ENCODE measurements around the gene WHAMM. TPM values are rescaled to one million over a fixed set of nuclear protein-coding genes. Genes with fewer than 3 reads are reported as not detected.

Gene WHAMM
- total RNA-seq, 1 donor from 2014 or later, result 6.3 TPM

DNA sequence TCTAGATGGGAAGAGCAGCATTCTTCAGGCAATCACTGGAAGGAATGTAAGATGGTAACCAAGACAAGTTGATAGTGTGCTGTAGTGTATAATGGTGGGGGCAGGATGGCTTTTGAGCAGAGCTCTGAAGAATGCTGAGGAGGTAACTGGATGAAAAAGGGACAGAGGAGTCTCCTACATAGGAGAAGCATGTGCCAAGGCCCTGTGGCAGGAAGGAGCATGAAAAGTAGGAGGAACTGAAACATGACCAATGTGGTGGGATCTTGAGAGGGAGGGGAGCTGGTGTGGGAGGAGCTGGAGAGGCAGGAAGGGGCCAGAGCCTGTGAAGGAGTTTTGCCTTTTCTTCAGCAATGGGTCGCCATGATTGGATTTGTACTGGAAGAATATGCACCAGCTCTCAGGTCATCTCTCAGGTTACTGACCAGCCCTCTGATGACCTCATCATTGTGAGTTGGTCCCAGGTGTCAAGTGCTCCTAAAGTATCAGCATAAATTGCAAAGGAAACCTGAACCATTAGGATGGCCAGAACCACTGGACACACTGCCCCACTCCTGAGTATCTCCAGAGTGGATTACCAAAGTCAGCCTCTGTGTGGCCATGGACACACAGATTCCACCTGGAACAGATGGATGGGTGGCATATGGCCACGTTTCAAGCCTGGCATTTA lies 42.1 kb upstream of the WHAMM start:
- TF ChIP-seq, protein P1, sequence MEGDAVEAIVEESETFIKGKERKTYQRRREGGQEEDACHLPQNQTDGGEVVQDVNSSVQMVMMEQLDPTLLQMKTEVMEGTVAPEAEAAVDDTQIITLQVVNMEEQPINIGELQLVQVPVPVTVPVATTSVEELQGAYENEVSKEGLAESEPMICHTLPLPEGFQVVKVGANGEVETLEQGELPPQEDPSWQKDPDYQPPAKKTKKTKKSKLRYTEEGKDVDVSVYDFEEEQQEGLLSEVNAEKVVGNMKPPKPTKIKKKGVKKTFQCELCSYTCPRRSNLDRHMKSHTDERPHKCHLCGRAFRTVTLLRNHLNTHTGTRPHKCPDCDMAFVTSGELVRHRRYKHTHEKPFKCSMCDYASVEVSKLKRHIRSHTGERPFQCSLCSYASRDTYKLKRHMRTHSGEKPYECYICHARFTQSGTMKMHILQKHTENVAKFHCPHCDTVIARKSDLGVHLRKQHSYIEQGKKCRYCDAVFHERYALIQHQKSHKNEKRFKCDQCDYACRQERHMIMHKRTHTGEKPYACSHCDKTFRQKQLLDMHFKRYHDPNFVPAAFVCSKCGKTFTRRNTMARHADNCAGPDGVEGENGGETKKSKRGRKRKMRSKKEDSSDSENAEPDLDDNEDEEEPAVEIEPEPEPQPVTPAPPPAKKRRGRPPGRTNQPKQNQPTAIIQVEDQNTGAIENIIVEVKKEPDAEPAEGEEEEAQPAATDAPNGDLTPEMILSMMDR (conservative IDR thresholded peaks at IDR 0.05), result no peak
- H3K4me3 Mint-ChIP-seq, result no peak overlapping the region
- H3K27ac Mint-ChIP-seq (ENCODE audit: unreplicated experiment), result no peak overlapping the region

GRCh38 chr15:82768414-82769054 lies 40.9 kb upstream of the WHAMM start:
- no peaks in the 10 kb centered on the region for H3K4me1 Mint-ChIP-seq
- no peak overlapping the region for H3K27ac Mint-ChIP-seq (ENCODE audit: unreplicated experiment)
- no peaks in the 10 kb centered on the region for H3K9me3 Mint-ChIP-seq
- DNase-seq (ENCODE audit: low read depth, low spot score), result no peak
- H3K4me3 Mint-ChIP-seq, result no peak overlapping the region
- TF ChIP-seq, protein P1 (conservative IDR thresholded peaks at IDR 0.05), result no peak
- H3K36me3 Mint-ChIP-seq (ENCODE audit: low read depth), result no peaks in the 10 kb centered on the region
- no peaks in the 10 kb centered on the region for H3K27me3 Mint-ChIP-seq (ENCODE audit: low read depth)

More for the DNA sequence above, 42.1 kb upstream of the WHAMM start:
- Mint-ChIP-seq H3K36me3 (ENCODE audit: low read depth) (no peaks in the 10 kb centered on the region), H3K27me3 (ENCODE audit: low read depth) (no peaks in the 10 kb centered on the region), H3K4me1 (no peaks in the 10 kb centered on the region), H3K9me3 (no peaks in the 10 kb centered on the region)
- DNase-seq (ENCODE audit: low read depth, low spot score), result no peak

GRCh38 chr15:82771789-82772607 lies 37.4 kb upstream of the WHAMM start:
- no peaks in the 10 kb centered on the region for H3K36me3 Mint-ChIP-seq (ENCODE audit: low read depth)
- H3K4me3 Mint-ChIP-seq, result no peak overlapping the region
- H3K4me1 Mint-ChIP-seq, result no peaks in the 10 kb centered on the region
- H3K27me3 Mint-ChIP-seq (ENCODE audit: low read depth), result no peaks in the 10 kb centered on the region
- peaks cover 6% of the 10 kb centered on the region for H3K9me3 Mint-ChIP-seq
- DNase-seq (ENCODE audit: low read depth, low spot score), result no peak
- H3K27ac Mint-ChIP-seq (ENCODE audit: unreplicated experiment), result peak overlapping the region; percentile 13
- TF ChIP-seq, protein P1 (conservative IDR thresholded peaks at IDR 0.05), result no peak

- TF ChIP-seq, protein P1 (conservative IDR thresholded peaks at IDR 0.05), result no peak
- H3K4me3 Mint-ChIP-seq, result no peak overlapping the region
- no peak overlapping the region for H3K27ac Mint-ChIP-seq (ENCODE audit: unreplicated experiment)
- no peaks in the 10 kb centered on the region for H3K36me3 Mint-ChIP-seq (ENCODE audit: low read depth)
- H3K27me3 Mint-ChIP-seq (ENCODE audit: low read depth), result no peaks in the 10 kb centered on the region
- no peaks in the 10 kb centered on the region for H3K4me1 Mint-ChIP-seq
- H3K9me3 Mint-ChIP-seq, result peaks cover 6% of the 10 kb centered on the region
- no peak for DNase-seq (ENCODE audit: low read depth, low spot score)
These were observed 34.9 kb upstream of the WHAMM start for GRCh38 chr15:82774496-82774895.

DNA sequence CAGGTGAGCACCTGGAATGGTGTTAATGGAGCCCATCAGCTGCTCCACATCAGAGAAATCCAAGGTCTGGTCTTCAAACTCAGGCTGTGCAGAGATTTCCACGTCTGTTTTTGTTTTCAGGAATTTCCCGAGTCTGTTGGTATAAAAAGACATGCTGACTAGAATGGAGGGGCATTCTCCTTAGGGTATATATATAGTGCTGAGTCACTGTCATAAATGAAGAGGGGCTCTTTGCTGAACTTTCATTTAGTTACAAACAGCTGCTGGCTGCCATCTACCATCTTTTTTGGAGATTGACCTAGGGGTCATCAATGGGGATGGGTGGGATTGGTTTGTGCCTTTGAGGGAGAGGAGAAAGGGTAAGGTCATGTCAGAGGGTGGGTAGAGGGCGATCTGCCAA lies 30.7 kb upstream of the WHAMM start:
- Mint-ChIP-seq H3K27ac (ENCODE audit: unreplicated experiment) (no peak overlapping the region), H3K36me3 (ENCODE audit: low read depth) (no peaks in the 10 kb centered on the region), H3K4me1 (no peaks in the 10 kb centered on the region), H3K4me3 (no peak overlapping the region), H3K27me3 (ENCODE audit: low read depth) (no peaks in the 10 kb centered on the region), H3K9me3 (peaks cover 6% of the 10 kb centered on the region)
- TF ChIP-seq, protein P1 (conservative IDR thresholded peaks at IDR 0.05), result no peak
- DNase-seq (ENCODE audit: low read depth, low spot score), result no peak
